Neural cell (in vitro differentiated cells): ENCODE data around the gene RCBTB2. TPM values are rescaled to one million over a fixed set of nuclear protein-coding genes. Genes with fewer than 3 reads are reported as not detected.

Experiments
- H2AFZ ChIP-seq: fragments of 200-600, 300-800 bp; sonication (generic), shearing (Covaris generic); 2 replicates; pipeline ENCODE4 v1.6.0; 2014; ENCODE audit warnings: low read depth, mild to moderate bottlenecking, antibody characterized with exemption, low read length, moderate library complexity
- H3F3A ChIP-seq: fragments of 200-600 bp; shearing (Covaris generic); 2 replicates; pipeline ENCODE4 v1.6.1; 2016; ENCODE audit warnings: mild to moderate bottlenecking, moderate library complexity, mixed read lengths, antibody characterized with exemption, low read length; ENCODE audit not compliant: insufficient read depth, poor library complexity, severe bottlenecking
- H3K27ac ChIP-seq: fragments of 200-600, 300-800 bp; sonication (generic), shearing (Covaris generic); 2 replicates; pipeline ENCODE4 v1.5.1; 2014; ENCODE audit warnings: mild to moderate bottlenecking, low read length, moderate library complexity
- H3K27me3 ChIP-seq: fragments of 300-800, 200-600 bp; sonication (generic), shearing (Covaris generic); 2 replicates; pipeline ENCODE4 v1.6.0; 2014; ENCODE audit warnings: mild to moderate bottlenecking, low read depth, low read length, moderate library complexity; ENCODE audit not compliant: insufficient read depth
- H3K36me3 ChIP-seq: fragments of 300-800, 200-600 bp; sonication (generic), shearing (Covaris generic); 2 replicates; pipeline ENCODE4 v1.5.1; 2014; ENCODE audit warnings: mild to moderate bottlenecking, antibody characterized with exemption, low read length, moderate library complexity; ENCODE audit not compliant: insufficient read depth
- H3K4me2 ChIP-seq: fragments of 300-800, 200-600 bp; sonication (generic), shearing (Covaris generic); 2 replicates; pipeline ENCODE4 v1.6.0; 2014; ENCODE audit warnings: mild to moderate bottlenecking, low read length
- H3K4me3 ChIP-seq: fragments of 300-800, 200-600 bp; sonication (generic), shearing (Covaris generic); 2 replicates; pipeline ENCODE4 v1.5.1; 2014; ENCODE audit warnings: mild to moderate bottlenecking, low read length, moderate library complexity
- H3K79me2 ChIP-seq: fragments of 200-600 bp; shearing (Covaris generic); replicated peaks from 2 replicates; pipeline ENCODE4 v1.6.0; 2014; ENCODE audit warnings: mild to moderate bottlenecking, low read length, moderate library complexity; ENCODE audit not compliant: insufficient read depth
- H3K9ac ChIP-seq: fragments of 300-800, 200-600 bp; sonication (generic), shearing (Covaris generic); 2 replicates; pipeline ENCODE4 v1.6.1; 2016; ENCODE audit warnings: mild to moderate bottlenecking, low read length, mixed read lengths
- H3K9me2 ChIP-seq: fragments of 200-600 bp; shearing (Covaris generic); 2 replicates; pipeline ENCODE4 v1.6.1; 2016; ENCODE audit warnings: mild to moderate bottlenecking, low read length, mixed read lengths; ENCODE audit not compliant: insufficient read depth
- H3K9me3 ChIP-seq: fragments of 200-600, 300-800 bp; sonication (generic), shearing (Covaris generic); 2 replicates; pipeline ENCODE4 v1.6.1; 2016; ENCODE audit warnings: mild to moderate bottlenecking, mixed run types, low read length, moderate library complexity, mixed read lengths
- H4K20me1 ChIP-seq: fragments of 200-600 bp; shearing (Covaris generic); 2 replicates; pipeline ENCODE4 v1.6.1; 2016; ENCODE audit warnings: mild to moderate bottlenecking, mixed run types; ENCODE audit not compliant: insufficient read depth
- CTCF ChIP-seq: fragments of 450-650 bp; IDR thresholded peaks from 2 replicates; pipeline ENCODE4 v1.5.1; 2014; ENCODE audit warnings: antibody characterized with exemption, mild to moderate bottlenecking, moderate library complexity; ENCODE audit not compliant: poor library complexity, severe bottlenecking
- EP300 ChIP-seq: fragments of 450-650 bp; conservative IDR thresholded peaks from 2 replicates; pipeline ENCODE4 v1.6.1; 2014; ENCODE audit warnings: antibody characterized with exemption, mild to moderate bottlenecking, moderate library complexity; ENCODE audit not compliant: poor library complexity, severe bottlenecking
- EZH2 ChIP-seq: fragments of 200-600, 300-800 bp; shearing (Covaris generic), sonication (generic); IDR thresholded peaks from 2 replicates; pipeline ENCODE4 v1.6.1; 2014; ENCODE audit warnings: antibody characterized with exemption, low read length, borderline replicate concordance, mild to moderate bottlenecking; ENCODE audit not compliant: insufficient read depth, poor library complexity, severe bottlenecking
- MXI1 ChIP-seq: fragments of 450-650 bp; conservative IDR thresholded peaks from 2 replicates; pipeline ENCODE4 v1.6.1; 2014; ENCODE audit warnings: antibody characterized with exemption, mild to moderate bottlenecking; ENCODE audit not compliant: poor library complexity, severe bottlenecking
- POLR2AphosphoS5 ChIP-seq: IDR thresholded peaks from 2 replicates; pipeline ENCODE4 v1.6.1; 2012
- RAD21 ChIP-seq: fragments of 450-650 bp; conservative IDR thresholded peaks from 2 replicates; pipeline ENCODE4 v1.6.1; 2014; ENCODE audit warnings: antibody characterized with exemption, mild to moderate bottlenecking, moderate library complexity
- SMC3 ChIP-seq: fragments of 450-650 bp; conservative IDR thresholded peaks from 2 replicates; pipeline ENCODE4 v1.6.1; 2014; ENCODE audit warnings: antibody characterized with exemption, mild to moderate bottlenecking, moderate library complexity; ENCODE audit not compliant: poor library complexity
- TAF1 ChIP-seq: IDR thresholded peaks from 2 replicates; pipeline ENCODE4 v1.6.1; 2012; ENCODE audit warnings: low read depth
- polyA plus RNA-seq: library from polyadenylated mRNA; depleted of rRNA; stranded (reverse); fragments of >200 nt; gene quantifications from 2 replicates; pipeline ENCODE4 v1.2.3, GENCODE V29; 2014
- TF ChIP-seq, protein P1 (sequence below): IDR thresholded peaks from 2 replicates; pipeline ENCODE4 v1.6.1; 2012; ENCODE audit warnings: borderline replicate concordance

RCBTB2 gene
- polyA plus RNA-seq, 1 donor from 2014 or later = 19.0 TPM

DNA sequence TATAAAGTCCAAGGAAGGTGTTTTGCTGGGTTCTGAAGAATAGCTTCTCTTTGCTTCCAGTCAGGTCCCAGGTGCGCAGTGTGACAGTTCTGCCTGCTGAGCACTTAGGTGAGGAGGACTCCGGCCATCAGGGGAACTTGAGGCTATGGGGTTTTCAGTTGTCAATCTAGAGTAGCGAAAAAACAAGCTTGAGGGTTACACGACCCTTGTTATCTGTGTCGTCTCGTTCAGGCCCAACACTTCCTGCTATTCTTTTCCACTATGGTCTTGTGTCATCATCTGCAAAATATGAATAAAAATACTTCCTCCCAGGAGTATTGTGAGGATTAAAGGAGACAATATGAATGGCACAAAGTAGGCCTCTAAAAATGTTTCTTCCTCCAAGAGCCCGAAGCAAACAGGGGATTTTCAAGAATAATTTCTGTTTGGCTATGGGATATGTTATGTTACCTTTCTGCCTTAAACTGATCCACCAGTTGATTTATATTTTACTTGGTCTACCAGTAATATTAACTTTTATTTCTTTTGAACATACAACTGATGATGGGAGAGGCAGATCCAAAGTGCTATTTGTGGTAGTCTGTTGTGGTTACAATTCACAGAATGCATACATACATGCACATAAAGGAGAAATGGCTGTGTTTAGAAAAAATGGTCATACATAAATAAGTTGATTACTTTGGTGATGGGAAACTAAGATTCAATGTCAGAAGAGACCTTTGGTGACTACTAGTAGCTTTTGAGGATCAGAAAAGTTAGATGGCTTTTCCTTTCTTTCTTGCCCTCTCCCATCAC lies 40.5 kb upstream of the RCBTB2 start:
- no peak overlapping the region for H3K4me3 ChIP-seq
- H3K9me3 ChIP-seq = no peaks in the 10 kb centered on the region
- no peak overlapping the region for H3K27ac ChIP-seq
- TF ChIP-seq MXI1 = no peak
- no peak for TF ChIP-seq TAF1
- TF ChIP-seq RAD21 = no peak
- TF ChIP-seq, protein P1, sequence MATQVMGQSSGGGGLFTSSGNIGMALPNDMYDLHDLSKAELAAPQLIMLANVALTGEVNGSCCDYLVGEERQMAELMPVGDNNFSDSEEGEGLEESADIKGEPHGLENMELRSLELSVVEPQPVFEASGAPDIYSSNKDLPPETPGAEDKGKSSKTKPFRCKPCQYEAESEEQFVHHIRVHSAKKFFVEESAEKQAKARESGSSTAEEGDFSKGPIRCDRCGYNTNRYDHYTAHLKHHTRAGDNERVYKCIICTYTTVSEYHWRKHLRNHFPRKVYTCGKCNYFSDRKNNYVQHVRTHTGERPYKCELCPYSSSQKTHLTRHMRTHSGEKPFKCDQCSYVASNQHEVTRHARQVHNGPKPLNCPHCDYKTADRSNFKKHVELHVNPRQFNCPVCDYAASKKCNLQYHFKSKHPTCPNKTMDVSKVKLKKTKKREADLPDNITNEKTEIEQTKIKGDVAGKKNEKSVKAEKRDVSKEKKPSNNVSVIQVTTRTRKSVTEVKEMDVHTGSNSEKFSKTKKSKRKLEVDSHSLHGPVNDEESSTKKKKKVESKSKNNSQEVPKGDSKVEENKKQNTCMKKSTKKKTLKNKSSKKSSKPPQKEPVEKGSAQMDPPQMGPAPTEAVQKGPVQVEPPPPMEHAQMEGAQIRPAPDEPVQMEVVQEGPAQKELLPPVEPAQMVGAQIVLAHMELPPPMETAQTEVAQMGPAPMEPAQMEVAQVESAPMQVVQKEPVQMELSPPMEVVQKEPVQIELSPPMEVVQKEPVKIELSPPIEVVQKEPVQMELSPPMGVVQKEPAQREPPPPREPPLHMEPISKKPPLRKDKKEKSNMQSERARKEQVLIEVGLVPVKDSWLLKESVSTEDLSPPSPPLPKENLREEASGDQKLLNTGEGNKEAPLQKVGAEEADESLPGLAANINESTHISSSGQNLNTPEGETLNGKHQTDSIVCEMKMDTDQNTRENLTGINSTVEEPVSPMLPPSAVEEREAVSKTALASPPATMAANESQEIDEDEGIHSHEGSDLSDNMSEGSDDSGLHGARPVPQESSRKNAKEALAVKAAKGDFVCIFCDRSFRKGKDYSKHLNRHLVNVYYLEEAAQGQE = no peak
- TF ChIP-seq CTCF = no peak
- TF ChIP-seq POLR2AphosphoS5 = no peak
- TF ChIP-seq EZH2 = no peak
- TF ChIP-seq SMC3 = no peak
- no peak for TF ChIP-seq EP300
- H3K9me2 ChIP-seq = no peaks in the 10 kb centered on the region
- H3K9ac ChIP-seq = no peak overlapping the region
- no peaks in the 10 kb centered on the region for H3K36me3 ChIP-seq
- no peak overlapping the region for H3K4me2 ChIP-seq
- H3F3A ChIP-seq = no peaks in the 10 kb centered on the region
- H3K27me3 ChIP-seq = no peaks in the 10 kb centered on the region
- H4K20me1 ChIP-seq = no peaks in the 10 kb centered on the region
- H3K79me2 ChIP-seq = no peaks in the 10 kb centered on the region
- no peak overlapping the region for H2AFZ ChIP-seq

- Histone ChIP-seq H3K9ac (no peak overlapping the region), H2AFZ (no peak overlapping the region), H3K4me3 (no peak overlapping the region), H4K20me1 (no peaks in the 10 kb centered on the region), H3K9me3 (no peaks in the 10 kb centered on the region), H3K27ac (no peak overlapping the region), H3K4me2 (no peak overlapping the region), H3F3A (no peaks in the 10 kb centered on the region), H3K36me3 (no peaks in the 10 kb centered on the region), H3K79me2 (no peaks in the 10 kb centered on the region), H3K27me3 (no peaks in the 10 kb centered on the region), H3K9me2 (no peaks in the 10 kb centered on the region)
- no peak for TF ChIP-seq RAD21
- no peak for TF ChIP-seq POLR2AphosphoS5
- TF ChIP-seq SMC3 = no peak
- TF ChIP-seq EZH2 = no peak
- TF ChIP-seq MXI1 = no peak
- TF ChIP-seq, protein P1 = no peak
- no peak for TF ChIP-seq EP300
- TF ChIP-seq CTCF = no peak
- no peak for TF ChIP-seq TAF1
Measured at GRCh38 chr13:48571126-48571913, 38.4 kb upstream of the RCBTB2 start.
